A549 (cell line): ENCODE measurements around the gene SND1.

Experiments
- ELK1 ChIP-seq: fragments of 150-350 bp; IDR thresholded peaks from 2 replicates; pipeline ENCODE4 v1.6.1; 2014; ENCODE audit warnings: low read depth, mild to moderate bottlenecking, low read length
- TF ChIP-seq, protein P1 (sequence below): IDR thresholded peaks from 2 replicates; pipeline ENCODE4 v1.6.1; 2012

DNA sequence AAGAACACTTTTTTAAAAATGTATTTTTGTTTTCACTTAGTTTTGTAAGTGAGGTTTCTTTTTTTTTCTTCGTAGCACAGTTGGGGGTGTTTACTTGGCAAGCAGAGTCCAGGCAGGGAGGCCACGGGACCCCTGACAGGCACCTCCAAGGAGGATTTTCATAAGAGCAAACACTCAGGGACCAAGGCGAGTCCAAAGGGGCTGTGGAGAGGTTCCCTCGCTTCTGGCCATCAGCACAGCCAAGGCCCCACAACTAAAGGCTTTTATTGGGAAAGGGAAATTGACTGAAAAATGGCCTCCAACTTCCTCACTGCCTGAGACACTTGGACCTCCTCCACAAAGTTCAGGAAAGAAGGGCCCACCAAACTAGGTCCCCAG lies 205.5 kb downstream of the SND1 start:
- TF ChIP-seq ELK1 = no peak
- TF ChIP-seq, protein P1, sequence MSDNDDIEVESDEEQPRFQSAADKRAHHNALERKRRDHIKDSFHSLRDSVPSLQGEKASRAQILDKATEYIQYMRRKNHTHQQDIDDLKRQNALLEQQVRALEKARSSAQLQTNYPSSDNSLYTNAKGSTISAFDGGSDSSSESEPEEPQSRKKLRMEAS = no peak
